22Rv1 (cell line): Measurements from ENCODE around the gene KRT3.

ENCODE experiments used
- CTCF ChIP-seq: fragments of 450-650 bp; IDR thresholded peaks from 2 replicates; pipeline ENCODE4 v1.5.1; 2017; ENCODE audit warnings: mild to moderate bottlenecking
- ZFX ChIP-seq: fragments of 450-650 bp; IDR thresholded peaks from 2 replicates; pipeline ENCODE4 v1.6.1; 2017; ENCODE audit warnings: antibody characterized with exemption, borderline replicate concordance

GRCh38 chr12:52766351-52767019 is 29.4 kb downstream of the KRT3 start:
- no peak for TF ChIP-seq CTCF
- TF ChIP-seq ZFX: no peak
